ENCODE data around the gene RRBP1. TPM values are rescaled to one million over a fixed set of nuclear protein-coding genes. Genes with fewer than 3 reads are reported as not detected.

RRBP1 gene
- polyA plus RNA-seq, 2 donors, result 49.0 to 54.5 TPM

- Histone ChIP-seq H3K27ac (ENCODE audit: low read depth in 2 of 2, low read length in 1 of 2) (no peak overlapping the region), H3K4me1 (ENCODE audit: control insufficient read depth in 2 of 2, insufficient read depth in 2 of 2, low read length in 1 of 2) (peaks cover 0 to 6% of the 10 kb centered on the region in 2 donors), H3K36me3 (ENCODE audit: control insufficient read depth in 2 of 2, insufficient read depth in 2 of 2, low read length in 1 of 2) (no peaks in the 10 kb centered on the region), H3K27me3 (ENCODE audit: control insufficient read depth in 1 of 2, insufficient read depth in 2 of 2, low read length in 2 of 2) (no peaks in the 10 kb centered on the region), H3K9me3 (ENCODE audit: control insufficient read depth in 2 of 2, insufficient read depth in 1 of 2, low read depth in 1 of 2, low read length in 1 of 2) (no peaks in the 10 kb centered on the region), H3K4me3 (ENCODE audit: low read depth in 1 of 2, low read length in 2 of 2) (no peak overlapping the region)
- 90 to 92% methylated on average over 3 of the region's 3 CpGs for WGBS, 2 donors
Measured at GRCh38 chr20:17566345-17566744, 115.7 kb downstream of the RRBP1 start.

GRCh38 chr20:17565169-17565845, 116.7 kb downstream of the RRBP1 start:
- H3K36me3 ChIP-seq (ENCODE audit: control insufficient read depth in 2 of 2, insufficient read depth in 2 of 2, low read length in 1 of 2), result no peaks in the 10 kb centered on the region
- H3K27ac ChIP-seq (ENCODE audit: low read depth in 2 of 2, low read length in 1 of 2), result no peak overlapping the region
- no peak overlapping the region for H3K4me3 ChIP-seq (ENCODE audit: low read depth in 1 of 2, low read length in 2 of 2)
- 51 to 53% methylated on average over 4 of the region's 4 CpGs for WGBS, 2 donors
- H3K4me1 ChIP-seq (ENCODE audit: control insufficient read depth in 2 of 2, insufficient read depth in 2 of 2, low read length in 1 of 2), result peaks cover 0 to 9% of the 10 kb centered on the region in 2 donors
- H3K9me3 ChIP-seq (ENCODE audit: control insufficient read depth in 2 of 2, insufficient read depth in 1 of 2, low read depth in 1 of 2, low read length in 1 of 2), result no peaks in the 10 kb centered on the region
- H3K27me3 ChIP-seq (ENCODE audit: control insufficient read depth in 1 of 2, insufficient read depth in 2 of 2, low read length in 2 of 2), result no peaks in the 10 kb centered on the region

Other genes starting within 250 kb of the RRBP1 start
- 1 to 10 TPM in 1 of 2 donors, under 1 TPM in 1; 0.80 to 1.2 TPM for gene BFSP1, start 150.9 kb downstream of the RRBP1 start, polyA plus RNA-seq
- 100 to 1,000 TPM; 301 to 455 TPM for gene DSTN, start 112.2 kb downstream of the RRBP1 start, polyA plus RNA-seq
- not detected for gene BANF2, start 17.7 kb upstream of the RRBP1 start, polyA plus RNA-seq